ENCODE measurements around the gene C21orf58. TPM values are rescaled to one million over a fixed set of nuclear protein-coding genes. Genes with fewer than 3 reads are reported as not detected.

Gene C21orf58
- total RNA-seq, 4 donors from 2014 or later: 4.6 to 20.6 (median 11.4) TPM

DNA sequence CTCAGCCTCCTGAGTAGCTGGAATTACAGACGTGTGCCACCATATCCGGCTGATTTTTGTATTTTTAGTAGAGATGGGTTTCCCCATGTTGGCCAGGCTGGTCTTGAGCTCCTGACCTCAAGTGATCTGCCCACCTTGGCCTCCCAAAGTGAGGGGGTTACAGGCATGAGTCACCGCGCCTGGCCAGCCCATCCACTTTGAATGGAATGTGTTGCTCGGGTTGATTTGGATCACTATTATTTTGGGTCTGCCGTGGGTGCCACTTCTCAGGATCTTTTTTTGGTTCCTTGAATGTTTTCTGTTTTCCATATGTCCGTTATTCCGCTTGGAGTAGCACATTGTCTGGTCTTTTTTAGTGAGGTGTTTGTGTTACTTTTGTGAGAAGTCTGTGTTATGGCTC, 17.3 kb upstream of the C21orf58 start:
- H3K27me3 ChIP-seq: no peaks in the 10 kb centered on the region
- no peaks in the 10 kb centered on the region for H3K4me1 ChIP-seq
- H3K27ac ChIP-seq: no peak overlapping the region
- no peaks in the 10 kb centered on the region for H3K9me3 ChIP-seq
- TF ChIP-seq, protein P1, sequence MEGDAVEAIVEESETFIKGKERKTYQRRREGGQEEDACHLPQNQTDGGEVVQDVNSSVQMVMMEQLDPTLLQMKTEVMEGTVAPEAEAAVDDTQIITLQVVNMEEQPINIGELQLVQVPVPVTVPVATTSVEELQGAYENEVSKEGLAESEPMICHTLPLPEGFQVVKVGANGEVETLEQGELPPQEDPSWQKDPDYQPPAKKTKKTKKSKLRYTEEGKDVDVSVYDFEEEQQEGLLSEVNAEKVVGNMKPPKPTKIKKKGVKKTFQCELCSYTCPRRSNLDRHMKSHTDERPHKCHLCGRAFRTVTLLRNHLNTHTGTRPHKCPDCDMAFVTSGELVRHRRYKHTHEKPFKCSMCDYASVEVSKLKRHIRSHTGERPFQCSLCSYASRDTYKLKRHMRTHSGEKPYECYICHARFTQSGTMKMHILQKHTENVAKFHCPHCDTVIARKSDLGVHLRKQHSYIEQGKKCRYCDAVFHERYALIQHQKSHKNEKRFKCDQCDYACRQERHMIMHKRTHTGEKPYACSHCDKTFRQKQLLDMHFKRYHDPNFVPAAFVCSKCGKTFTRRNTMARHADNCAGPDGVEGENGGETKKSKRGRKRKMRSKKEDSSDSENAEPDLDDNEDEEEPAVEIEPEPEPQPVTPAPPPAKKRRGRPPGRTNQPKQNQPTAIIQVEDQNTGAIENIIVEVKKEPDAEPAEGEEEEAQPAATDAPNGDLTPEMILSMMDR (IDR thresholded peaks at IDR 0.05): no peak
- TF ChIP-seq POLR2A (IDR thresholded peaks at IDR 0.05): no peak
- H3K36me3 ChIP-seq: peaks cover 0 to 28% (median 0%) of the 10 kb centered on the region in 3 donors
- no peak for DNase-seq
- no peak overlapping the region for H3K4me3 ChIP-seq

DNA sequence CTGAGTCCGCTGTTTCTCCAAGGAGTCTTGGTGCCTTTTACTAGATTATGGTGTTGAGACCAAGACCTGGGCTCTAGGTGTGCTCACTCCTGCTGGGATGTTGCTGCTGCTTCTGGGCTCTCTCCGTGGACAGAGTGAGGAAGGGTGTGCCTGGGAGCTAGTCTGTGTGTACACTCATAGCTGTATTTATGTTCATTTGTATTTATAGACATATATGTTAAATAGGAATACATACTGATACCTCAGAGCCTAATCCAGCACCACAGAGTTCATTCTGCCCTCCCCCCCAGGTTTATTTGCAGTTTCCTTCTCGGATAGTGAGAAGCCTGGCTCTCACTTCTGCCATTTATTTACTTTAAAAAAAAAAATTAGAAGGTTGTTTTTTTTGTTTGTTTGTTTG, 12.9 kb upstream of the C21orf58 start:
- peaks cover 0 to 38% (median 0%) of the 10 kb centered on the region in 3 donors for H3K36me3 ChIP-seq
- no peak for DNase-seq
- TF ChIP-seq POLR2A (IDR thresholded peaks at IDR 0.05): no peak
- TF ChIP-seq, protein P1 (IDR thresholded peaks at IDR 0.05): no peak
- H3K27ac ChIP-seq: no peak overlapping the region
- H3K4me1 ChIP-seq: no peaks in the 10 kb centered on the region
- no peaks in the 10 kb centered on the region for H3K27me3 ChIP-seq
- no peaks in the 10 kb centered on the region for H3K9me3 ChIP-seq
- no peak overlapping the region for H3K4me3 ChIP-seq

DNA sequence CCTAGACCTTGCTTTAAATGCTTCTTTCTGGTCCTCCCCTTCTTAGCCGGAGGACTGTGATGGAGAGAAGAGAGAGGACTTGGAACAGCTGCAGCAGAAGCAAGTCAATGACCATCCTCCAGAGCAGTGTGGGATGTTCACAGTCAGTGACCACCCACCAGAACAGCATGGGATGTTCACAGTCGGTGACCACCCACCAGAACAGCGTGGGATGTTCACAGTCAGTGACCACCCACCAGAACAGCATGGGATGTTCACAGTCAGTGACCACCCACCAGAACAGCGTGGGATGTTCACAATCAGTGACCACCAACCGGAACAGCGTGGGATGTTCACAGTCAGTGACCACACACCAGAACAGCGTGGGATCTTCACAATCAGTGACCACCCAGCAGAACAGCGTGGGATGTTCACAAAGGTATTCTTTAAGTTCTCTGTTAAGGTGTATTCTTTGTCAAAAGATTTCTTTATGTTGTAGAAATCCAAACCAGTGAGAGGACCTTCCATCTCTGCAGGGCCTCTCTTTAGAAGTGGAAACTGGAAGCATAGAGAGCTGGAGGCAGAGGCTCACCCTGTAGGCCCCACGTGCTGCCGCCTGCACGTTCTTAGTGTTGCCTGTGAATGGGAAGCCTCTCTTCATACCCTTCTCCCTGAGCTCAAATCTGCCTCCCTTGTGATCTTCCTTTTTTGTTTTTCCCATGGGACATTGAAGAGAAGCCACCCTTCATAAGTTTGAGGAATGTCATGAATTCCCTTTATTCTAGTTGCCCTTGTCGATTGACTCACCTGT, 10.9 kb upstream of the C21orf58 start:
- H3K27me3 ChIP-seq: no peaks in the 10 kb centered on the region
- TF ChIP-seq, protein P1 (IDR thresholded peaks at IDR 0.05): no peak
- TF ChIP-seq POLR2A (IDR thresholded peaks at IDR 0.05): no peak
- H3K27ac ChIP-seq: no peak overlapping the region
- H3K4me3 ChIP-seq: no peak overlapping the region
- no peaks in the 10 kb centered on the region for H3K9me3 ChIP-seq
- no peak for DNase-seq
- peaks cover 0 to 45% (median 0%) of the 10 kb centered on the region in 3 donors for H3K36me3 ChIP-seq
- H3K4me1 ChIP-seq: no peaks in the 10 kb centered on the region

DNA sequence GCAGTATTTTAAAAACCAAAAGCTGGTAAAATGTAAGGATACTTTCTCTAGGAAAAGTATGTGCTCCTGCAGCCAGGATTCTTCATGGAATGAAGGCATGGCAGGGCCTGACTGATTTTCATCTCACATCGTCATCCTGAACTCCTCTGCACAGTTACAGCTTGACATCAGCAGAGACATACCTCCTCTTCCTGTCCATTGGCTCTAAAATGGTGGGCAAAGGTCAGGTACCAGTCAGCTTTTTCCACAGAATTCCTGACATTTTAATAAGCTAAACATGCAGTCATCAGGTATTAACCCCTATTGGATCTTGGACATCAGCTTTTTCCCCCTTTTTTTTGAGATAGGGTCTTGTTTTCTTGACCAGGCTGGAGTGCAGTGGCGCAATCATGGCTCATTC, 6.1 kb upstream of the C21orf58 start:
- H3K9me3 ChIP-seq: no peaks in the 10 kb centered on the region
- no peak for DNase-seq
- H3K27ac ChIP-seq: no peak overlapping the region
- H3K36me3 ChIP-seq: peaks cover 0 to 32% (median 0%) of the 10 kb centered on the region in 3 donors
- H3K4me1 ChIP-seq: peaks cover 0 to 12% (median 1%) of the 10 kb centered on the region in 4 donors
- no peak for TF ChIP-seq POLR2A (IDR thresholded peaks at IDR 0.05)
- TF ChIP-seq, protein P1 (IDR thresholded peaks at IDR 0.05): no peak
- H3K27me3 ChIP-seq: no peaks in the 10 kb centered on the region
- H3K4me3 ChIP-seq: no peak overlapping the region

DNA sequence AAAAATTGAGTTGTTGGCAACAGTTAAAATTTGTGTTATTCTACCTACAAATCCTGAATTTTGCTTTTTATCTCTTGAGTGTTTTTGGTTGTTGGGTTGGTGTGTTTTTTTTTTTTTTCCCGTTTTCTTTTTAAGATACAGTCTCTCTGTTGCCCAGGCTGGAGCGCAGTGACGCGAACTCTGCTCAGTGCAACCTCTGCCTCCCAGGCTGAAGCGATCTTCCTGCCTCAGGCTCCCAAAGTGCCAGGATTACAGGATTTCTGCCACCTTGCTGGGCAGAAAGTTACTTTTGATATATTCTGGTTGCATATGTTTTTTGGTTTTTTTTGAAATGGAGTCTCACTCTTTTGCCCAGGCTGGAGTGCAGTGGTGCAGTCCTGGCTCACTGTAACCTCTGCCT, 4.5 kb upstream of the C21orf58 start:
- H3K27me3 ChIP-seq: no peaks in the 10 kb centered on the region
- no peak for DNase-seq
- peaks cover 0 to 12% (median 2%) of the 10 kb centered on the region in 4 donors for H3K4me1 ChIP-seq
- H3K9me3 ChIP-seq: no peaks in the 10 kb centered on the region
- H3K4me3 ChIP-seq: no peak overlapping the region
- H3K27ac ChIP-seq: no peak overlapping the region
- H3K36me3 ChIP-seq: peaks cover 0 to 29% (median 0%) of the 10 kb centered on the region in 3 donors
- TF ChIP-seq, protein P1 (IDR thresholded peaks at IDR 0.05): no peak
- no peak for TF ChIP-seq POLR2A (IDR thresholded peaks at IDR 0.05)
